GM23338 (cell line): ENCODE measurements around the gene ARID3A. TPM values are rescaled to one million over a fixed set of nuclear protein-coding genes. Genes with fewer than 3 reads are reported as not detected.

Experiments used
- ATAC-seq: fragments of 200-7000 bp; cut with Tn5 transposase; 3 replicates; pipeline ENCODE4 v1.9.1; 2020
- DNase-seq: peaks from one replicate; pipeline ENCODE4 v3.0.0-alpha.2; 2015; ENCODE audit warnings: low spot score
- H2AFZ ChIP-seq: fragments of 200-600 bp; sonication (generic); 2 replicates; pipeline ENCODE4 v1.8.0; 2016; ENCODE audit warnings: antibody characterized with exemption, mild to moderate bottlenecking, moderate library complexity
- H3F3A ChIP-seq: fragments of 200-600 bp; sonication (generic); replicated peaks from 2 replicates; pipeline ENCODE4 v1.8.0; 2017; ENCODE audit warnings: antibody characterized with exemption, mixed run types, low read depth
- H3K27ac ChIP-seq: fragments of 200-600 bp; sonication (generic); 2 replicates; pipeline ENCODE4 v1.6.1; 2016; ENCODE audit warnings: low read depth
- H3K27me3 ChIP-seq: fragments of 200-600 bp; sonication (generic); 2 replicates; pipeline ENCODE4 v1.8.0; 2016; ENCODE audit warnings: mild to moderate bottlenecking, mixed run types, moderate library complexity; ENCODE audit not compliant: insufficient read depth
- H3K36me3 ChIP-seq: fragments of 200-600 bp; sonication (generic); 2 replicates; pipeline ENCODE4 v1.8.0; 2016; ENCODE audit warnings: mild to moderate bottlenecking; ENCODE audit not compliant: insufficient read depth
- H3K4me1 ChIP-seq: fragments of 200-600 bp; sonication (generic); 2 replicates; pipeline ENCODE4 v1.8.0; 2016; ENCODE audit warnings: mild to moderate bottlenecking, moderate library complexity; ENCODE audit not compliant: insufficient read depth
- H3K4me2 ChIP-seq: fragments of 200-600 bp; sonication (generic); 2 replicates; pipeline ENCODE4 v1.7.1; 2017; ENCODE audit warnings: mixed run types
- H3K4me3 ChIP-seq: fragments of 200-600 bp; sonication (generic); 2 replicates; pipeline ENCODE4 v1.6.1; 2016; ENCODE audit warnings: mixed run types
- H3K79me2 ChIP-seq: fragments of 200-600 bp; sonication (generic); replicated peaks from 2 replicates; pipeline ENCODE4 v1.8.0; 2017; ENCODE audit warnings: mild to moderate bottlenecking; ENCODE audit not compliant: insufficient read depth
- H3K9me2 ChIP-seq: fragments of 200-600 bp; sonication (generic); 2 replicates; pipeline ENCODE4 v1.8.0; 2017; ENCODE audit not compliant: insufficient read depth
- H4K20me1 ChIP-seq: fragments of 200-600 bp; sonication (generic); replicated peaks from 2 replicates; pipeline ENCODE4 v1.8.0; 2017; ENCODE audit warnings: mild to moderate bottlenecking; ENCODE audit not compliant: insufficient read depth
- H3K27ac Mint-ChIP-seq: 2 replicates; pipeline ENCODE4 v1.8.0; 2020; ENCODE audit warnings: inconsistent platforms, mild to moderate bottlenecking, moderate library complexity, mixed read lengths
- H3K27me3 Mint-ChIP-seq: 3 replicates; pipeline ENCODE4 v1.8.0; 2022; ENCODE audit warnings: low read depth, mild to moderate bottlenecking, moderate library complexity, mixed read lengths, inconsistent platforms; ENCODE audit not compliant: insufficient read depth, poor library complexity
- H3K36me3 Mint-ChIP-seq: 3 replicates; pipeline ENCODE4 v1.8.0; 2021; ENCODE audit warnings: low read depth, mild to moderate bottlenecking, inconsistent platforms, moderate library complexity, mixed read lengths
- H3K4me1 Mint-ChIP-seq: 3 replicates; pipeline ENCODE4 v1.8.0; 2020; ENCODE audit warnings: mild to moderate bottlenecking, inconsistent platforms, mixed read lengths
- H3K4me3 Mint-ChIP-seq: 3 replicates; pipeline ENCODE4 v1.8.0; 2021; ENCODE audit warnings: moderate library complexity, mild to moderate bottlenecking, inconsistent platforms, mixed read lengths
- H3K9me3 Mint-ChIP-seq: 3 replicates; pipeline ENCODE4 v1.8.0; 2020; ENCODE audit warnings: moderate library complexity, mild to moderate bottlenecking, inconsistent platforms, mixed read lengths
- CREB1 ChIP-seq: fragments of 250-450 bp; sonication (Bioruptor Pico); IDR thresholded peaks from 2 replicates; pipeline ENCODE4 v1.5.0; 2020; ENCODE audit warnings: low read depth, mild to moderate bottlenecking, moderate library complexity
- ETS1 ChIP-seq: IDR thresholded peaks from 2 replicates; pipeline ENCODE4 v1.6.1; 2016; ENCODE audit warnings: antibody characterized with exemption
- EZH2 ChIP-seq: fragments of 200-600 bp; sonication (generic); IDR thresholded peaks from one replicate; pipeline ENCODE4 v1.8.0; 2017; ENCODE audit warnings: antibody characterized with exemption, mild to moderate bottlenecking, low read depth; ENCODE audit not compliant: unreplicated experiment
- JUNB ChIP-seq: IDR thresholded peaks from one replicate; pipeline ENCODE4 v1.6.1; 2016; ENCODE audit warnings: antibody characterized with exemption; ENCODE audit not compliant: unreplicated experiment
- NANOG ChIP-seq: IDR thresholded peaks from 2 replicates; pipeline ENCODE4 v1.6.1; 2016; ENCODE audit warnings: antibody characterized with exemption, borderline replicate concordance
- POLR2AphosphoS5 ChIP-seq: IDR thresholded peaks from 2 replicates; pipeline ENCODE4 v1.6.1; 2016; ENCODE audit warnings: antibody characterized with exemption, low read depth
- REST ChIP-seq: IDR thresholded peaks from one replicate; pipeline ENCODE4 v1.6.1; 2018; ENCODE audit warnings: antibody characterized with exemption; ENCODE audit not compliant: unreplicated experiment
- ZNF114 ChIP-seq: fragments of 250-450 bp; sonication (Bioruptor Pico); IDR thresholded peaks from 2 replicates; pipeline ENCODE4 v1.5.0; 2020; ENCODE audit warnings: mild to moderate bottlenecking, moderate library complexity
- ZNF331 ChIP-seq: fragments of 250-450 bp; sonication (Bioruptor Pico); IDR thresholded peaks from 2 replicates; pipeline ENCODE4 v1.5.0; 2020; ENCODE audit warnings: low read depth, mild to moderate bottlenecking, moderate library complexity
- polyA plus RNA-seq: library from polyadenylated mRNA; unstranded; fragments of >200 nt; fragmentation: Nextera tagmentation; extraction: Ambion mirVana; gene quantifications from 2 replicates; pipeline ENCODE4 v1.2.1, GENCODE V29; 2016
- total RNA-seq: library from RNA; depleted of rRNA; stranded (reverse); fragments of >200 nt; shearing (Covaris generic); gene quantifications from 2 replicates; pipeline ENCODE4 v1.2.3, GENCODE V29; 2014

Gene ARID3A
- total and polyA plus RNA-seq, 2 experiments from 2014 or later = 33.6 to 51.6 TPM

GRCh38 chr19:945401-946252 lies 19.8 kb downstream of the ARID3A start:
- H3F3A ChIP-seq = no peaks in the 10 kb centered on the region
- H4K20me1 ChIP-seq = peaks cover 5% of the 10 kb centered on the region
- no peak overlapping the region for H3K4me2 ChIP-seq
- peaks cover 28% of the 10 kb centered on the region for H3K79me2 ChIP-seq
- TF ChIP-seq REST (no peak), POLR2AphosphoS5 (no peak), NANOG (no peak)
- no peak overlapping the region for H3K27ac Mint-ChIP-seq
- no peak overlapping the region for H3K4me3 Mint-ChIP-seq
- 0 out of 2 replicates have a peak overlapping the region, but pooled peaks have one; percentile 26 for H3K27ac ChIP-seq
- no peaks in the 10 kb centered on the region for H3K4me1 ChIP-seq
- peaks cover 26% of the 10 kb centered on the region for H3K36me3 Mint-ChIP-seq
- H3K27me3 Mint-ChIP-seq = peaks cover 19% of the 10 kb centered on the region
- DNase-seq = no peak
- H3K27me3 ChIP-seq = no peaks in the 10 kb centered on the region
- no peak for ATAC-seq
- no peak overlapping the region for H2AFZ ChIP-seq
- no peaks in the 10 kb centered on the region for H3K36me3 ChIP-seq
- H3K9me3 Mint-ChIP-seq = no peaks in the 10 kb centered on the region
- H3K9me2 ChIP-seq = no peaks in the 10 kb centered on the region
- H3K4me3 ChIP-seq = no peak overlapping the region
- no peaks in the 10 kb centered on the region for H3K4me1 Mint-ChIP-seq

GRCh38 chr19:947090-947706 lies 21.4 kb downstream of the ARID3A start:
- no peaks in the 10 kb centered on the region for H3K27me3 ChIP-seq
- Mint-ChIP-seq H3K4me3 (no peak overlapping the region), H3K9me3 (no peaks in the 10 kb centered on the region), H3K27ac (no peak overlapping the region), H3K27me3 (peaks cover 17% of the 10 kb centered on the region), H3K36me3 (peaks cover 20% of the 10 kb centered on the region), H3K4me1 (no peaks in the 10 kb centered on the region)
- H4K20me1 ChIP-seq = peaks cover 5% of the 10 kb centered on the region
- no peak overlapping the region for H3K4me2 ChIP-seq
- H3K4me3 ChIP-seq = no peak overlapping the region
- no peak for ATAC-seq
- no peaks in the 10 kb centered on the region for H3K4me1 ChIP-seq
- H2AFZ ChIP-seq = no peak overlapping the region
- H3K79me2 ChIP-seq = peaks cover 38% of the 10 kb centered on the region
- H3K36me3 ChIP-seq = no peaks in the 10 kb centered on the region
- DNase-seq = no peak
- no peaks in the 10 kb centered on the region for H3K9me2 ChIP-seq
- no peaks in the 10 kb centered on the region for H3F3A ChIP-seq
- H3K27ac ChIP-seq = no peak overlapping the region
- no peak for TF ChIP-seq ETS1
- no peak for TF ChIP-seq CREB1
- no peak for TF ChIP-seq ZNF331
- no peak for TF ChIP-seq REST
- no peak for TF ChIP-seq EZH2
- no peak for TF ChIP-seq ZNF114 (CRISPR knock-in tag)
- no peak for TF ChIP-seq POLR2AphosphoS5
- no peak for TF ChIP-seq JUNB
- TF ChIP-seq NANOG = no peak
